ENCODE results near the gene MAP3K14. TPM values are rescaled to one million over a fixed set of nuclear protein-coding genes. Genes with fewer than 3 reads are reported as not detected.

The MAP3K14 gene
- total RNA-seq, 1 donor from 2014 or later, result 14.8 TPM

GRCh38 chr17:45313996-45314740, 2.7 kb downstream of the MAP3K14 start:
- Histone ChIP-seq H3K9me3 (replicated peaks) (no peaks in the 10 kb centered on the region), H3K27ac (replicated peaks) (peak overlapping the region; percentile 97), H3K4me1 (peaks cover 85% of the 10 kb centered on the region), H3K36me3 (no peaks in the 10 kb centered on the region), H3K4me3 (peak overlapping the region; percentile 90), H3K27me3 (ENCODE audit: low read depth) (no peaks in the 10 kb centered on the region)
- TF ChIP-seq CTCF (IDR thresholded peaks at IDR 0.05; ENCODE audit: borderline replicate concordance), result no peak
- no peak for DNase-seq
- intact Hi-C loops (cut with micrococcal nuclease), result loop anchor here (5.0 kb wide), 1 partner anchor 37 kb away; no protein-coding TSS in a partner anchor

- peaks cover 93% of the 10 kb centered on the region for H3K4me1 ChIP-seq
- no peak for DNase-seq
- intact Hi-C loops (cut with micrococcal nuclease), result loop anchor here (5.0 kb wide), 1 partner anchor 36 kb away; no protein-coding TSS in a partner anchor
Observed at GRCh38 chr17:45313421-45313771, 3.4 kb downstream of the MAP3K14 start.

GRCh38 chr17:45312477-45313420, 4.1 kb downstream of the MAP3K14 start:
- H3K4me1 ChIP-seq, result peaks cover 95% of the 10 kb centered on the region
- intact Hi-C loops (cut with micrococcal nuclease), result loop anchor here (5.0 kb wide), 1 partner anchor 35 kb away; no protein-coding TSS in a partner anchor
- no peaks in the 10 kb centered on the region for H3K27me3 ChIP-seq (ENCODE audit: low read depth)
- no peaks in the 10 kb centered on the region for H3K9me3 ChIP-seq (replicated peaks)
- no peak for DNase-seq
- no peaks in the 10 kb centered on the region for H3K36me3 ChIP-seq
- peak overlapping the region; percentile 97 for H3K27ac ChIP-seq (replicated peaks)
- TF ChIP-seq CTCF (IDR thresholded peaks at IDR 0.05; ENCODE audit: borderline replicate concordance), result no peak
- peak overlapping the region; percentile 90 for H3K4me3 ChIP-seq

More at GRCh38 chr17:45313421-45313771, 3.4 kb downstream of the MAP3K14 start:
- Histone ChIP-seq H3K4me3 (peak overlapping the region; percentile 90), H3K9me3 (replicated peaks) (no peaks in the 10 kb centered on the region), H3K27me3 (ENCODE audit: low read depth) (no peaks in the 10 kb centered on the region), H3K27ac (replicated peaks) (peak overlapping the region; percentile 97), H3K36me3 (no peaks in the 10 kb centered on the region)
- TF ChIP-seq CTCF (IDR thresholded peaks at IDR 0.05; ENCODE audit: borderline replicate concordance), result no peak

- H3K27me3 ChIP-seq (ENCODE audit: low read depth), result no peaks in the 10 kb centered on the region
- H3K4me3 ChIP-seq, result peak overlapping the region; percentile 90
- H3K36me3 ChIP-seq, result no peaks in the 10 kb centered on the region
- peak; percentile 63 for DNase-seq
- H3K4me1 ChIP-seq, result peaks cover 99% of the 10 kb centered on the region
- peak overlapping the region; percentile 97 for H3K27ac ChIP-seq (replicated peaks)
- intact Hi-C loops (cut with micrococcal nuclease), result loop anchor here (5.0 kb wide), 1 partner anchor 35 kb away; no protein-coding TSS in a partner anchor
- no peak for TF ChIP-seq CTCF (IDR thresholded peaks at IDR 0.05; ENCODE audit: borderline replicate concordance)
- no peaks in the 10 kb centered on the region for H3K9me3 ChIP-seq (replicated peaks)
Observed at GRCh38 chr17:45311760-45312476, 4.9 kb downstream of the MAP3K14 start.

- no peaks in the 10 kb centered on the region for H3K36me3 ChIP-seq
- intact Hi-C loops (cut with micrococcal nuclease), result loop anchor here (5.0 kb wide), 1 partner anchor 34 kb away; no protein-coding TSS in a partner anchor
- peaks cover 100% of the 10 kb centered on the region for H3K4me1 ChIP-seq
- H3K27ac ChIP-seq (replicated peaks), result peak overlapping the region; percentile 97
- no peak for TF ChIP-seq CTCF (IDR thresholded peaks at IDR 0.05; ENCODE audit: borderline replicate concordance)
- H3K27me3 ChIP-seq (ENCODE audit: low read depth), result no peaks in the 10 kb centered on the region
- DNase-seq, result no peak
- peak overlapping the region; percentile 90 for H3K4me3 ChIP-seq
- no peaks in the 10 kb centered on the region for H3K9me3 ChIP-seq (replicated peaks)
Observed at GRCh38 chr17:45311401-45311759, 5.4 kb downstream of the MAP3K14 start.
